Measurements from ENCODE around the gene AQP12B.

The AQP12B gene

GRCh38 chr2:240717681-240718581, 35.2 kb upstream of the AQP12B start:
- no peak for DNase-seq

GRCh38 chr2:240717181-240717641, 34.5 kb upstream of the AQP12B start:
- no peak for DNase-seq

- DNase-seq = no peak
These were observed 33.6 kb upstream of the AQP12B start for GRCh38 chr2:240716130-240716798.

GRCh38 chr2:240714747-240715725, 32.4 kb upstream of the AQP12B start:
- DNase-seq = no peak

GRCh38 chr2:240713928-240714746, 31.5 kb upstream of the AQP12B start:
- no peak for DNase-seq

- DNase-seq = no peak
These were observed 30.6 kb upstream of the AQP12B start for GRCh38 chr2:240713071-240713927.

- DNase-seq = no peak
These were observed 29.4 kb upstream of the AQP12B start for GRCh38 chr2:240712121-240712520.

- no peak for DNase-seq
These were observed 29.0 kb upstream of the AQP12B start for GRCh38 chr2:240711701-240712100.

GRCh38 chr2:240711296-240711695, 28.6 kb upstream of the AQP12B start:
- DNase-seq = no peak

- no peak for DNase-seq
These were observed 25.8 kb upstream of the AQP12B start for GRCh38 chr2:240708457-240708856.

GRCh38 chr2:240707821-240708220, 25.1 kb upstream of the AQP12B start:
- DNase-seq = no peak

- no peak for DNase-seq
These were observed 24.5 kb upstream of the AQP12B start for GRCh38 chr2:240707043-240707756.

GRCh38 chr2:240705204-240705791, 22.6 kb upstream of the AQP12B start:
- DNase-seq = peak; percentile 9

- DNase-seq = peak; percentile 21
These were observed 22.0 kb upstream of the AQP12B start for GRCh38 chr2:240704651-240705050.

GRCh38 chr2:240703417-240704341, 21.0 kb upstream of the AQP12B start:
- DNase-seq = no peak

- no peak for DNase-seq
These were observed 19.9 kb upstream of the AQP12B start for GRCh38 chr2:240702640-240703011.

GRCh38 chr2:240701736-240702639, 19.3 kb upstream of the AQP12B start:
- no peak for DNase-seq
